ENCODE measurements around the gene LRRFIP1.

DNA sequence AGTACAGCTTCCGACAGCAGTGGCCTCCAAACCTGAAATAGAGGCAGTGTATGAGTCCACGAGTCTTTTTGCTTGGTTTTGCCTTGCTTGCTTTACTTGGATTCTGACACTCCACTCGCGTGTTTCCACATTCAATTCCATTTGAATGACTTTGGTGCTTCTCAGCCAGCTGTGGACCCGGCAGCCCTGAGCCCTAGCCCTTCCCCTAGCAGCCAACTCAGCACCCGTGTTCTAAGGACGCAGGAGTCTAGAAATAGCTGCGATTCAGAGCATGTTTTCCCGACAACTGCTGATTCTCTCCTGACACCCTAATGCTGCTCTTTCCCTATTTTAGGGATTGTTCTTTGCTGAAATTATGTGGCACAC is 20.6 kb downstream of the LRRFIP1 start:
- no peak for TF ChIP-seq RAD21 (IDR thresholded peaks at IDR 0.05; ENCODE audit: low read depth)
- no peak for TF ChIP-seq YY1 (IDR thresholded peaks at IDR 0.05; ENCODE audit: low read depth)
